ENCODE measurements around the gene RAB3C.

DNA sequence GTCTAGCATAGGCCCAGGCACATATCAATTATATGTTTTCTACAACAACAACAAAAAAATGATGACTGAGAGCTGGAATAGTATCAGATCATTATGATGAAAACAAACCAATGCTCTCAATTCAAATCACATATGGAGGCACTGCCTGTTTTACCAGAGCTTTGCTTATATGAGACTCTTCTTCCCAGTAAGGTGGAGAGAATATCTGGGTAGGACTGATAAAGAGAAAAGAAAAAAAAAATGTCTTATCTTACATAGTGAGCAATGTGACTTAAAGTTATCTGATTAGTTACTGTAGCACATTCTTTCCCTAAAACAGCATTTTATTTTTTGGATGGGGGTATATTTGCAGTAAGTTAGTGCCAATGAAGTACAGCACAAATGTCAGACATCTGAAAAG, 154.8 kb downstream of the RAB3C start:
- TF ChIP-seq, protein P1, sequence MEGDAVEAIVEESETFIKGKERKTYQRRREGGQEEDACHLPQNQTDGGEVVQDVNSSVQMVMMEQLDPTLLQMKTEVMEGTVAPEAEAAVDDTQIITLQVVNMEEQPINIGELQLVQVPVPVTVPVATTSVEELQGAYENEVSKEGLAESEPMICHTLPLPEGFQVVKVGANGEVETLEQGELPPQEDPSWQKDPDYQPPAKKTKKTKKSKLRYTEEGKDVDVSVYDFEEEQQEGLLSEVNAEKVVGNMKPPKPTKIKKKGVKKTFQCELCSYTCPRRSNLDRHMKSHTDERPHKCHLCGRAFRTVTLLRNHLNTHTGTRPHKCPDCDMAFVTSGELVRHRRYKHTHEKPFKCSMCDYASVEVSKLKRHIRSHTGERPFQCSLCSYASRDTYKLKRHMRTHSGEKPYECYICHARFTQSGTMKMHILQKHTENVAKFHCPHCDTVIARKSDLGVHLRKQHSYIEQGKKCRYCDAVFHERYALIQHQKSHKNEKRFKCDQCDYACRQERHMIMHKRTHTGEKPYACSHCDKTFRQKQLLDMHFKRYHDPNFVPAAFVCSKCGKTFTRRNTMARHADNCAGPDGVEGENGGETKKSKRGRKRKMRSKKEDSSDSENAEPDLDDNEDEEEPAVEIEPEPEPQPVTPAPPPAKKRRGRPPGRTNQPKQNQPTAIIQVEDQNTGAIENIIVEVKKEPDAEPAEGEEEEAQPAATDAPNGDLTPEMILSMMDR (IDR thresholded peaks at IDR 0.05): no peak
- no peak for TF ChIP-seq POLR2A (IDR thresholded peaks at IDR 0.05)

All from right lobe of liver (tissue), 4 donors.